ENCODE data around the gene NPPA.

NPPA gene

GRCh38 chr1:11874258-11874562 lies 26.6 kb upstream of the NPPA start:
- DNase-seq (ENCODE audit: low spot score), result no peak

GRCh38 chr1:11873395-11874257 lies 26.0 kb upstream of the NPPA start:
- no peak for DNase-seq (ENCODE audit: low spot score)

GRCh38 chr1:11872545-11872944 lies 25.0 kb upstream of the NPPA start:
- DNase-seq (ENCODE audit: low spot score), result no peak

- DNase-seq (ENCODE audit: low spot score), result no peak
Measured at GRCh38 chr1:11869650-11870207, 22.1 kb upstream of the NPPA start.

GRCh38 chr1:11869104-11869503 lies 21.5 kb upstream of the NPPA start:
- DNase-seq (ENCODE audit: low spot score), result no peak

- DNase-seq (ENCODE audit: low spot score), result no peak
Measured at GRCh38 chr1:11868331-11868980, 20.9 kb upstream of the NPPA start.

- no peak for DNase-seq (ENCODE audit: low spot score)
Measured at GRCh38 chr1:11862890-11863289, 15.3 kb upstream of the NPPA start.

GRCh38 chr1:11860587-11860986 lies 13.0 kb upstream of the NPPA start:
- DNase-seq (ENCODE audit: low spot score), result no peak

GRCh38 chr1:11860083-11860482 lies 12.5 kb upstream of the NPPA start:
- no peak for DNase-seq (ENCODE audit: low spot score)

- peak; percentile 68 for DNase-seq (ENCODE audit: low spot score)
Measured at GRCh38 chr1:11858968-11859871, 11.6 kb upstream of the NPPA start.

GRCh38 chr1:11858613-11858967 lies 11.0 kb upstream of the NPPA start, which contains the start of gene NPPB:
NPPB (minus strand) TSS chr1:11858945; CDS start chr1:11858833, 112 bp downstream.
- no peak for DNase-seq (ENCODE audit: low spot score)

GRCh38 chr1:11858158-11858557 lies 10.6 kb upstream of the NPPA start:
- no peak for DNase-seq (ENCODE audit: low spot score)

- DNase-seq (ENCODE audit: low spot score), result no peak
Measured at GRCh38 chr1:11857164-11857851, 9.7 kb upstream of the NPPA start.

GRCh38 chr1:11856698-11857097 lies 9.1 kb upstream of the NPPA start:
- DNase-seq (ENCODE audit: low spot score), result no peak

GRCh38 chr1:11855430-11855829 lies 7.8 kb upstream of the NPPA start:
- DNase-seq (ENCODE audit: low spot score), result no peak

GRCh38 chr1:11854519-11854918 lies 6.9 kb upstream of the NPPA start:
- DNase-seq (ENCODE audit: low spot score), result no peak

GRCh38 chr1:11851180-11851579 lies 3.6 kb upstream of the NPPA start:
- DNase-seq (ENCODE audit: low spot score), result no peak

GRCh38 chr1:11850156-11850555 lies 2.6 kb upstream of the NPPA start:
- DNase-seq (ENCODE audit: low spot score), result no peak

GRCh38 chr1:11848373-11848700 lies 754 bp upstream of the NPPA start:
- DNase-seq (ENCODE audit: low spot score), result no peak

- peak; percentile 60 for DNase-seq (ENCODE audit: low spot score)
Measured at GRCh38 chr1:11845641-11846335, 1.8 kb downstream of the NPPA start.

Data from hematopoietic multipotent progenitor cell treated with erythropoietin and hydrocortisone succinate and interleukin-3 and kit ligand, for 15 days (in vitro differentiated cells).